Inflammatory macrophage treated with lipopolysaccharide for 4 hours (primary cell): ENCODE data around the gene C4orf36.
"Not testable (repeated sequence)": the region's sequence is repeated elsewhere in the genome, so short reads cannot be mapped to it uniquely, and the experiment has no call there.

ENCODE experiments used
- DNase-seq: peaks from one replicate; pipeline ENCODE4 v3.0.0-alpha.2; 2020

The C4orf36 gene

DNA sequence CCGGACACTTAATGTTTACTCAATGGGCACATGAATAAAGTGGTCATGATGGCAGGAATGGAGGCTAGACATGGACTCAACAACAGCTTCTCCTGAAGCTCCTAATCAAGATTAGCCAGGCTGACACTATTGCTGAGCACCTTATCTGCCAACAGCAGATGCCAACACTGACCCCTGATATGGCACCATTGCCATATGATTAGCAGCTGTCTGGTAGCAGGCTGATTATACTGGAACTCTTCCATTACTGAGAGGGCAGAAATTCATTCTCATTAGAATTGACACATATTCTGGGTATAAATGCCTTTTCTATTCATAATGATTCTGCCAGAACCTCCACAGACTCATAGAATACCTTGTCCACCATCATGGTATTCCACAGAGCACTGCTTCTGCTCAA lies 24.2 kb upstream of the C4orf36 start:
- no peak for DNase-seq

DNA sequence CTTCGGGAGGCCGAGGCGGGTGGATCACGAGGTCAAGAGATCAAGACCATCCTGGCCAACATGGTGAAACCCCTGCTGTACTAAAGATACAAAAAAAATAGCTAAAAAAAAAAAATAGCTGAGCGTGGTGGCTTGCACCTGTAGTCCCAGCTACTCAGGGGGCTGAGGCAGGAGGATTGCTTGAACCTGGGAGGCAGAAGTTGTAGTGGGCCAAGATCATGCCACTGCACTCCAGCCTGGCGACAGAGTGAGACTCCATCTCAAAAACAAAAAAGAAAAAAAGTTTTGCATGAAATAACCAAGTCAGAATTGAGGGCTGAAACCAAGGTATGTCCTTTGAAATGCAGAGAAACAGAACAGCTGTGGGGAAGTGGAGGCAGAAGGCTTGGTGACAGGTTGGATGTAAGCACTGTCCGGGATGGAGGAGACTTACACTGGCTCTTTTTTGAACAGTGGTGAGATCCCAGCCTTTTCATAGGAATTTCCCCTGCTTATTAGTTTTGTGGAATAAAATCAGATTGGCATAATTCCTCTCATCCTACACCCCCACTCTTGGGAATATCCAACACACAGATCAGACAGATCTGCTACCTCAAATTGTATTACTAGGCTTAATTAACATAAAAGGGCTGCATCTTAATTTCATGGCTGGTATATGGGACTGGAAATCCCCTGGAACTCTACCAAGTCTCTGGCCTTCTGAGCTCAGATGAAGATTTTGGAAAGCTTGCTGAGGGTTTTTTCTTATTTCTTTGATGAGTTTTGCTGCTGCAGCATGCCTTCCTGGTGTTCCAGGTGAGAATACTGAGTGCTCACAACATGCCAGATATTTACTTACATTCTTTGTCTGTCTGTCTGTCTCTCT lies 18.8 kb upstream of the C4orf36 start:
- no peak for DNase-seq

DNA sequence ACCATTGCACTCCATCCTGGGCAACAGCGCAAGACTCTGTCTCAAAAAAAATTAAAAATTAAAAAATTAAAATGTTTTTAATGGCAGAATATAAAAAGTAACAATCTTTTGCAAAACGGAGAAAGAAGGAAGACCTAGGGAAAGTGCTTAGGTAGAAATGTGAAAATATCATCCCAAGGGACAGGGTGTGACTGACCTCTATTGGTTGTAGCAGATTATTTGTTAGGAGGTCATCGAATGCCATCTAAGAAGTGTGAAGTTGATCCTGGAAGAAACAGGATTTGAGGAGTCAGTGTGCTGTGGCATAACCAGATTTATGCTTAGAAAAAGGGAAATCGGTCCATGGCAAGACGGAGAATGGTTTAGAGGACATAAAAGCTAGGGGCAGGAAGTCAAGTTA lies 18.1 kb upstream of the C4orf36 start:
- peak; percentile 11 for DNase-seq

DNA sequence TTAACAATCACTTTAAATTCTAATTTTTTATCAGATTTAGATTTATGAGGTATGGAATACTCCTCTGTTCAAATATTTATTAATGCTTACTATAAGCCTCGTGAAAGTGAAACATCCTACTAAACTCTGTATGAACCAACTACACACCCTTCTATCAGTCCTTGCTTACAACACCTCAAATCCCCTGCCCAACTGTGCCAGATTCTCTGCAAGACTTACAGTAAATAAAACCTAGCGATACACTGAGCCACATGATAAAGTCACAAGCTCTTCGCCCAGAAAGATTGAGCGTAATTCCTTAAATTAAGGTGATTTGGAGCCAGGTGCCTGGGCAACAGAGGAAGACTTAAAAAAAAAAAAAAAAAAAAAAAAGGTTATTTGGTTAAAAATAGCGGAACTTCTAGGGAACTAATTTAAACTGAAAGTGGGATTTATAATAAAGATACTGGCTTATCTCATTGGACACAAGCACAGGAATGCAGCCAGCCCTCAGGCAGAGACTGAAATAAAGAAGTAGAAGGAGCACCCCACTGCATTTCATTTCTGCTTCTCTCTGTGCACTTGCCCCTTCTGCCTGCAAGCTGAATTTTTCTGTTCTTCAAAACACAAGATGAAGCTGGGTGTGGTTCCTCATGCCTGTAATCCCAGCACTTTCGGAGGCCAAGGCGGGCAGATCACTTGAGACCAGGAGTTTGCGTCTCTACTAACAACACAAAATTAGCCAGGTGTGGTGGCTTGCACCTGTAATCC lies 17.5 kb upstream of the C4orf36 start:
- peak; percentile 61 for DNase-seq

DNA sequence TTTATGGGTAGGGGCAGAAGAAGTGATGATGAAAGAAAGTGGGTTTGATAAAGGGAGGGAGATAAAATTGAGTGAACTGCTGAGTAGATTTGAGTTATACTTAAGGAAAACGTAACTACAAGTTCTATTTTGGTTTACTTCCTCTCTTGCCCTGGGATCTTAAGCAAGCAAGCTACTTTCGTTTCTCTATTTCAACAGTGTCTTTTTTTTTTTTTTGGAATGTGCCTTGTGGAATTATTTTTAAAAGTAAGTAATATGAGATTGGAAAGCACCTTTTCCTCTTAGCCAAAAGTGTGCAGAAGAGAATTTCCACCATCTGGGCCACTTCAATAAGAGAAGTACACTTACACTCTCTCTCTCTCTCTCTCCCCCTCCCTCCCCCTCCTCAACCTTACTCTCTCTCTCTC lies 16.0 kb upstream of the C4orf36 start:
- DNase-seq, result peak; percentile 85

DNA sequence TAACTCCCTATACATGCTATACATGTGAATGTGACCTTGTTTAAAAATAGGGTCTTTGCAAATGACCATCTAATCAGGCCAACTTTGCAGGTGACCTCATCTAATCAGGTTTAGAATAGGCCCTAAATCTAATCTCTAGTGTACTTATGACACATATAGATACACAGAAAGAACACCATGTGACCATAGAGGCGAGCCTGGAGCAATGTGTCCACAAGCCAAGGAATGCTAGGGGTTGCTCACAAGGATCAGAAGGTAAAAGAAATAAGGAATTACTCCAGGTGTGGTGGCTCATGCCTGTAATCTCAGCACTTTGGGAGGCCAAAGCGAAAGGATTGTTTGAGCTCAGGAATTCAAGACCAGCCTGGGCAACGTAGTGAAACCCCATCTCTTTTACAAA lies 9.6 kb upstream of the C4orf36 start:
- DNase-seq, result no peak

DNA sequence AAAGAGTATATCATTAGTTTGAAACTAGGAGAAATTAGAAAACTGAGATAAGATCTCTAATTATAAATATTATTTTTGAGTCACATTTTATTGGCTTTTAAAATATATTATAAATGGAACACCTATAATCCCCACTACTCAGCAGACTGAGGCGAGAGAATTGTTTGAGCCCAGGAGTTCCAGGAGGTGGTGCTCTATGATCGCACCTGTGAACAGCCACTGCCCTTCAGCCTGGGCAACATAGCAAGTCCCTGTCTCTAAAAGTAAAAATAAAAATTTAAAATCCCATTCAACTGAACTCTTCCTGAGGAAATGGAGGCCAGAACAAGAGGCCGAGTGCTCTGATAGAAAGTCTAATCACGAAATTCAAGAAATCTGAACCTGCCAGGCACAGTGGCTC lies 6.3 kb upstream of the C4orf36 start:
- DNase-seq, result no peak

DNA sequence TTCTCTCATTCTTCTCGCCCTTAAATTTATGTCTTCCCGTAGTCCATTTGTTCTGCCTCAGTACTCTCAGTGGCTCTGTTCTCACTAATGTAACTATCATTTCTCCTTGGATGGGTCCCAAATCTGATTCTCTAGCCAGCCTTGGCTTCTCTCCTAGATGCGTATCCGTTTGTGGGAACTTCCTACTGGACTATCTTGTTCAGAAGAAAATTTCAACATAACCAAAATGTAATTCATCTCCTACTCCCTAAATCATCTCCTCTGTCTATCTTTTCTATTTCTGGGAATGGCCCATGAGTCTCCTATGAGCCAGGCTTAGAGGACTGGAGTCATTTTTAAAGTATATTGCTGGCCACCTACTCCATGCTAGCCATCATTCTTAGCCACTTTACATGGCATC lies 4.4 kb upstream of the C4orf36 start:
- DNase-seq, result no peak

DNA sequence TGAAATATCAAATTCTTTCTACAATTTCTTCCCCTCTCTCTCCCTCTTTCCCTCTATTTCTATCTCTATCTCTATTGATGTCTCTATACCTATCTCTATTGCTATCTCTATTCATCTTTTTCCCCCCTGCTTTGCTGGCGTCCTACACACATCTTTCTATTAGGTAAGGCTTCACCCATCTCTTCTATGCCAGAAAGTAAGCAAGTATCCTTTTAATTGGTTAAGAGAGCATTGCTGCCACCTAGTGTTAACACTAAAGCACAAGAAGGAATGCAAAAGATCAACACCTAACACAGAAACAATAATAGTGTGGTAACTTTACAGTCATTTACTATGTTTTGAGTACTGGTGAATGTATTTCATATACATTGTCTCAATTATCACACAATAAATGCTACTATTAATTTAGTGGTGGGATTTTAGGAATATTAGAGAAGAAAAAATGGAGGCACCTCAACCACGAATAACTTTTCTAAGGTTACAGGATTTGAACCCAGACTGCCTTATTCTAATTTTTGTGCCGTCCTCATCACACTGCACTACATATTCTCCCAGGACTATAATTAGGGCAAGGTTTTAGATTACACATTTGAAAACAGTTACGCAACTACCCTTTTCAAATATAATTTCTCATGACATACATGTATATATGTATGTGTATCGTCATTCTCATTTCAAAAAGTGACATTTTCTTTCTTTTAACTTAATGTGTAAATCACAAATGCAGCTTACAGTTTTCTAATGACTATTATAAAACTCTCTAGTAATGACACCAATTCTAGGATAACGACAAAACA lies 3.7 kb upstream of the C4orf36 start:
- peak; percentile 75 for DNase-seq

DNA sequence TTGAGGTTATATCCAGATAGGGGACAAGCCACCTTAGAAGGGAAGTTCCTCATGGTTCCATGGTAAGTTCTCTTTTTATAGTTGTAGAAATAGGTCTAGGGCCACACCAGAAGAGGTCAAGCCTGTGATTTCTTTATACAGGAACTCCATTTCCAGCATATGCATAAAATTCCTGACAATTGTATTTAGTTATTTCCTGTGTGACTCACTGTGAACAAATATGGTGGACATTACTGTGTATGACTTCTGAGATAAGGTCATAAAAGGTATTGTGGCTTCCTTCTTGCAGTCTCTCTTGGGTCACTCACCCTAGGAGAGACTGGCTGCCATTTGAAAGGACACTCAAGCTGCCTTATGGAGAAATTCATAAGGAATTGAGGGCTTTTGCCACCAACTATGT lies 2.2 kb upstream of the C4orf36 start:
- DNase-seq, result no peak

DNA sequence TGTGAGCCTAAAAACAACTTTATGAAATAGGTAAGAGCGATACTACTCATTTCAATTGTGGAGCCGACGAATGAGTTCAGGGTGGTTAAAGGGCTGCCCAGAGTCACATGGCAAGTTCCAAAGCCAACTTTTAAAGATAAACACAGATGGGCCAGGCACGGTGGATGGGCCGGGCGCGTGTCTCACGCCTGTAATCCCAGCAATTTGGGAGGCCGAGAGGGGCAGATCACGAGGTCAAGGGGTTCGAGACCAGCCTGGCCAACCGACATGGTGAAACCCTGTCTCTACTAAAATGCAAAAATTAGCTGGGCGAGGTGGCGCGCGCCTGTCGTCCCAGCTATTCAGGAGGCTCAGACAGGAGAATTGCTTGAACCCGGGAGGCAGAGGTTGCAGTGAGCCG lies 914 bp upstream of the C4orf36 start:
- no peak for DNase-seq

DNA sequence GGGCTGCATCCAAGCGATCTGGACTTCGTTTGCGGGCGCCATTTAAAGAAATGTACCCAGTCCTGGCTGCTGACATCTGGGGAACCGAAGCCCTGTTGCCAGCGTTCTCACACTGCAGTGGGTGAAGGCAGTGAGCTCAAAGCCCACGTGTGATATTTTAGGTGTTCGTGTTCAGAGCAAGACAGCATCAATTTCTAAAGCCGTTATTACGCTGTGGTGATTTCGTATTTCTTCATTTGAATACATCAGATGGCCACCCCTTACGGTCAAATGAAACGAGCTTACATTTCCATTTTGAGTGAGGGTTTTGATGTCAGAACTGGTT lies 376 bp upstream of the C4orf36 start:
- no peak for DNase-seq

DNA sequence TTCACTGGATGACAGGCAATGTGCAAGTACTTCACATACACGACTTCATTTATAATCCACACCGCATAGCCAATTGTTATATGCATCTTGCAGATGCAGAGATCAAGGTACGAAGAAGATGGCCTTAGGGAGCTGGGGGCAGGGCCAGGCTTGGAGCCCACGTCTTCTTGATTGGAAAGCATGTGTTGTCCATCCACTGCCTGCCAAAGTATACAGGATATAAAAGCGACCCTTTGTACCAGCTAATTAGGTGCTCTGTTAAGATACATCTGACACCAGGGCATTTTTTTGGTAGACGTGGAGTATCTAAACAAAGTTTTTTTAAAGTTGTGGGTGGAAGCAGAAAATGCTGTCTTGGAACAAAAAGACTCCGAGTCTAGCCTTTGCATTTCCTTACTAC lies 1.4 kb downstream of the C4orf36 start:
- DNase-seq, result no peak

DNA sequence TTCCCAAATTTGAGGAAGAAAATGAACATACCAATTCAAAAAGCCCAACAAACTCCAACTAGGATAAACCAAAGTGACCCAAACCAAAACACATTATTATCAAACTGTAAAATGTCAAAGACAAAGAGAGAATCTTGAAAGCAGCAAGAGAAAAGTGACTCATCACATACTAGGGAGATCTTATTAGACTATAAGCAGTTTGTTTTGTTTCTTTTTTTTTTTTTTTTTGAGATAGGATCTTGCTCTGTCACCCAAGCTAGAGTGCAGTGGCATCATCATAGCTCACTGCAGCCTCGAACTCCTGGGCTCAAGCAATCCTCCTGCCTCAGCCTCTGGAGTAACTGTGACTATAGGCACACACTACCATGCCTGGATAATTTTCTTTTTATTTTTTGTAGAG lies 12.6 kb downstream of the C4orf36 start:
- no peak for DNase-seq

DNA sequence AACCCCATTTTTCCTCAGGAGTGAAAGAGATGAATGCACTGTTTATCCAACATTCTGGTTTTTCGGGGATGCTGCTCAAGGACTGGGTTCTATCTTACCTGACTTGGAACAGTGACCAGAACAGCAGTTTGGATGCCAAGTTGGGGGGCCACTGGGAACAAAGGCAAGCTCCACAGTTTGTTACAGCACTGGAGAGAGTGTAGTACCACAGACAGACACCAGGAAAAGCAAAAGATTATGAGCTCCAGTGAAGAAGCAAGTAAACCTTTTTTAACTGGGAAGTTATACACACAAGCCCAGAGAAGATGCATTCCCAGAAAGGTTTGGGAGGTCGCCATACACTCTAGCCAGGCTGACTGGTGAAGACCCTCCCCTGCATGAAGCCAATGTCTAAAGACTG lies 13.6 kb downstream of the C4orf36 start:
- no peak for DNase-seq

DNA sequence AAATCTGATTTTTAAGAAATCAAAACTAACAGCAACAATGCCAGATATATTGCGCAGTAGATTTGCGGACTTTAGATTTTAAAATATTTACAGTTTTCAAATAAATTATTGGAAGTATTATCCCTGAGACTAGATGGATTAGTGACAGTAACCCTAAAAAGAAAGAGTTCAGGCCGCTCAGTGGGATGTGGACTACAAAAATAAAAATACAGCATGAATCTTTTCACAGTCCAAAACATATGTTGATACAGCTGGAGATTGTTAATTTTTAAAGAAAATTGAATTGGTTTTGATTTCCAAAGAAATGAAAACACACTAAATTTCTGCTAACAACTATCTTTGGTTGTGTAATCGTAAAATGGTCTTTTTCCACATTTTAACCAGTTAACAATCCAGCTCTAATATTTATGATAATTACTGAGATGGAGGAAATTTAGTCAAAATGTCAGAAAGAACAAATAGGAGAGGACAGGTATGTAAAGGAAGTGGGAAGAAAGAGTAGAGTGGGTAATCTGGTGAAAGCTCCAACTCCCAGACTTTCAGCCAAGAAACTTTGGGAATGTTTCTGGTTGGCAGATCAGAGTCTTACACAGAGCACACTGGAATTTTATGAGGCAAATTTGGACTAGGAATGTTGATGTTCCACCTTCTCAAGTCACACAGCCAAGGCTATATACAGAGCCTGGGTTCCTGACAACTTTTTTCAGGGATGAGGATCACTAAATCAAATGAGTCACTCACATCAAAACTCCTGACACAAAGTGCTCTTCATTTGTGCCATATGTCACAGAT lies 15.1 kb downstream of the C4orf36 start:
- DNase-seq, result no peak

DNA sequence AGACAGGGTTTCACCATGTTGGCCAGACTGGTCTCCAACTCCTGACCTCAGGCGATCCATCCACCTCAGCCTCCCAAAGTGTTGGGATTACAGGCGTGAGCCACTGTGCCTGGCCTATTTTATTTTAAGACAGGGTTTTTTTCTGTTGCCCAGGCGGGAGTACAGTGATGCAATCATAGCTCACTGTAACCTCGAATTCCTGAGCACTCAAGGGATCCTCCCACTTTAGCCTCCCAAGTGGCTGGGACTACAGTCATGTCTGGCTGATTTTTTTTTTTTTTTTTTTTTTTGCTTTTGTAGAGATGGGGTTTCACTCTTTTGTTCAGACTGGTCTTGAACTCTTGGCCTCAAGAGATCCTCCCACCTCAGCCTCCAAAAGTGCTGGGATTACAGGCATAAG lies 16.8 kb downstream of the C4orf36 start:
- not testable (repeated sequence) for DNase-seq

DNA sequence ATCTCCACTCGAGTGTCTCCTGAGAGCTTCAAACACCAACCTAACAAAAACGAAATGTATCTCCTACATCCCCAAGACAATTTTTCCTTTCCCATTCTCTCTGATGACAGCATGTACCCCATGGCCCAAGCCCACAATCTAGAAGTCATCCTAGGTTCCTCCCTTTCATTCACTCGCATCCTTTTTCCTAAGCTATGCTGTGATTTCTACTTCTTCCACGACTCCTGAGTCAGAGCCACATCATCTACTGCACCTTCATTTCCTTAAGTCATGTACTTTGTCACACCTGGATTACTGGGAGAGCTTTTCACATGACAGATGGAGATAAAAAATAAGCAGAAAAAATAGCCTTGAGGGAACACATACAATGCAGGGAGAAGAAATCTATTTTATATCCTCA lies 20.1 kb downstream of the C4orf36 start:
- DNase-seq, result no peak

DNA sequence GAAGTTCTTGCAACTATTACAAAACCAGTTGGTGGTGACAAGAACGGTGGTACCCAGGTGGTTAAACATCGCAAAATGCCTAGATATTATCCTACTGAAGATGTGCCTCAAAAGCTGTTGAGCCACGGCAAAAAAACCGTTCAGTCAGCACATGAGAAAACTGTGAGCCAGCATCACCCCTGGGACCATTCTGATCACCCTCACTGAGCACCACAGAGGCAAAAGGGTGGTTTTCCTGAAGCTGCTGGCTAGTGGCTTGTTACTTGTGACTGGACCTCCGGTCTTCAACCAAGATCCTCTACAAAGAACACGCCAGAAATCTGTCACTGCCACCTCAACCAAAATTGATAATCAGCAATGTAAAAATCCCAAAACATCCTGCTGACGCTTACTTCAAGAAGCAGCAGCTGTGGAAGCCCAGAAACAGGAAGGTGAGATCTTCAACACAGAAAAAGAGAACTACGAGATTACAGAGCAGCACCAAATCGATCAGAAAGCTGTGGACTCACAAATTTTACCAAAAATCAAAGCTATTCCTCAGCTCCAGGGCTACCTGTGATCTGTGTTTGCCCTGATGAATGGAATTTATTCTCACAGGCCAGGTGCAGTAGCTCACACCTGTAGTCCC lies 21.7 kb downstream of the C4orf36 start:
- DNase-seq, result no peak

DNA sequence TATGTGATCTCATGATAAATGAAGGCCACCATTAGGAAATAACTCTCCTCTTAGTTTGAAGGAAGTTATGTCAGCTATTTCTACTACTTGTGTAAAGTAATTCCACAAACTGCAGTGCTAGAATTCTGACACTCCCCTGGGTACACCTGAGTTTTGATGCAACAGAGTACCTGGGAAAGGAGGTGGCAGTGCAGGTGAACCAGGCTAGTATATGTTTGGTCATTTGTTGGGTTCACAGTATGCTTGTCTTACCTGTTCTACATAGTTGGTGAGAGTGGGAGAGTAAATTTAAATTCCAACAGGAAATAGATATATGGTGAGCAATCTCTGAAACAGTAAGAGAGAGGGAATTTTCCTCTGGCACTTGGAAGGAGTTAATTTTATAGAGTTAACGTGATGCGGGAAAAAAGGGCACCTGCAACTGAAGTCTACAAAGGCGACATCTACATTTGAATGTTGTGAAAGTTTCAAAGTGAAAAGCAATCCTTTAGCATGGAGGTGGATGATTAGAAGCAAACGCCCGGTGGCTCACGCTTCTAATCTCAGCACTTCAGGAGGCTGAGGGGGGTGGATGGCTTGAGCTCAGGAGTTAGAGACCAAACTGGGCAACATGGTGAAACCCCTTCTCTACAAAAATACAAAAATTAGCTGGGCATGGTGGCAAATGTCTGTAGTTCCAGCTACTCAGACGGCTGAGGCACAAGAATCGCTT lies 34.7 kb downstream of the C4orf36 start:
- no peak for DNase-seq

DNA sequence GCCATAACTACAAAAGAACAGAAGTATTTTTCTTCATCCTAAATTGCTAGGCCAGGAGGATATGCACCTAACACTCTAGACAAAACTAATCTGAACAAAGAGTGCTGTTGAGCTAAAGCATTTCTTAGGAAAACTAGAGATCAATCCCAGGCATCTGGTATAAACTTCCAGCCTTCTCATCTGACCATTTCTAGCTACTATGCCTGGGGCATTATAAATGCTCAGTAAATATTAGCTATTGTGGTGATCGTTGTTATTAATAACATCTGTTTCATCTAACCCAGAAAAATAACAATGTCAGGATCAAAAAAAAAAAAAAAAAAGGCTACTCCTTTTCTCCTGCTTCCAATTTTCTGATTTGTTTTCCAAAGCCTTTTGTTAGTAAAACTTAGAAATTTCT lies 35.3 kb downstream of the C4orf36 start:
- DNase-seq, result no peak

DNA sequence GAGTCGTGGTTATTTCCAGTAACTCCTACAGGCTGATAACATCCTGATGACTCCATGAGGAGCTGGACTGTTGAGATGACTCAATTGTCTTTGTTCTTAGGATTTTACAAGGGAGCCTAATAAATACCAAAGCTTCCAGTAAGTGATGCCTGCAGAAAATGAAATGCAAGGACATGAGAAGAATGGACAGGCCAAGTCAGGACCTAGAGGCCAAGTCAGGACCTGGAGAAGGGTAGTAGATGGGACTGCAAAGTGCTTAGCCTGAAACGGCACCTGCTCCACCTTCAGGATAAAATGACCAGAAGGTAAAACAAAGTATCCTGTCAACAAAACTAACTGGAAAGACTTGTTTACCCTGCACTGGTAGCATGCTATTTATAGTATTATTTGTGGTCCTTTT lies 36.6 kb downstream of the C4orf36 start:
- DNase-seq, result no peak
